ENCODE results near the gene CLDN18. TPM values are rescaled to one million over a fixed set of nuclear protein-coding genes. Genes with fewer than 3 reads are reported as not detected.

Gene CLDN18
- polyA plus RNA-seq, 3 donors: 0.38 to 32.5 (median 5.6) TPM

- WGBS, 3 donors: 45 to 60% (median 50%) methylated on average over 8 of the region's 8 CpGs
- no peak overlapping the region for H3K27ac ChIP-seq (ENCODE audit: low read depth, low read length)
These were observed 42.2 kb downstream of the CLDN18 start for GRCh38 chr3:138051947-138052802.

DNA sequence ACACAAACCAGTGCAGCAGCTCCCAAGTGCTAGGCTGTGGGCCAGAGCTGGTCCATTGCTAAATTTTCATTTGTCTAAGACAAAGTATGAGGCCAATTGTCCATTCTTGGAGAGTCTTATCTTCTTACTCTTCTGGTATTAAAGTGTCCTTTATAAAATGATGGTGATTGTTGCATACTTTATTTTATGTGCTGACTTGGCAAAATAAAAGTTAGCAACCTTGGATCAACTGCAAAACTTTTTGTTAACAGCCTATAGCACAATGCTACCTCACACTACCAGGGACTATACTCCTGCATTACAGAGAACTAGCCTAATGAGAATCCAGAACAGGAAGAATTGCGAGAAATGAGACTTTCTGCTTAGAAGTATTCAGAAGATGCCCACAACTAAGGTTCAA, 44.1 kb downstream of the CLDN18 start:
- H3K27ac ChIP-seq (ENCODE audit: low read depth, low read length): no peak overlapping the region
- 93 to 99% (median 95%) methylated on average over 1 of the region's 1 CpG for WGBS, 3 donors

- no peak overlapping the region for H3K27ac ChIP-seq (ENCODE audit: low read depth, low read length)
- whole genome bisulfite sequencing, 3 donors: 92 to 96% (median 92%) methylated on average over 3 of the region's 3 CpGs
These were observed 47.4 kb downstream of the CLDN18 start for GRCh38 chr3:138057384-138057783.

GRCh38 chr3:138059261-138059660, 49.3 kb downstream of the CLDN18 start:
- no peak overlapping the region for H3K27ac ChIP-seq (ENCODE audit: low read depth, low read length)

DNA sequence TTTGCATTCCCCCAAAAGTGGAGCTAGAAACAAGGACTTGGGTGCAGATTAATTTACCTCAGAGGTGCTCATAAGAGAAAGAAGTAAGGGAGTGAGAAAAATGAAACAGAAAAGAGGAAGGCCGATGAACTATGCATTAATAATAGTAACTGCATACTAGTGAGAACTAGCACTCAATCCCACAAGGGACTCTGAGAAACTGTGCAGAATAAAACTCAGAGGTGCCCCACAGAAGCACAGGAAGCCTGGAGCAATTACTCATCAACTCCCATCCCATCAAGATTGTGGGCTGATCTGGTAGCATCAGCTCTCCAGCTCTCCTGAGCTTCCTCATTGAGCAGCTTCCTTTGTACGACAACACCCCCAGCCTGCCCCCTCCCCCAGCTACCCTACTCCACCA, 50.8 kb downstream of the CLDN18 start:
- WGBS, 3 donors: 33 to 72% (median 39%) methylated on average over 2 of the region's 2 CpGs
- H3K27ac ChIP-seq (ENCODE audit: low read depth, low read length): no peak overlapping the region

DNA sequence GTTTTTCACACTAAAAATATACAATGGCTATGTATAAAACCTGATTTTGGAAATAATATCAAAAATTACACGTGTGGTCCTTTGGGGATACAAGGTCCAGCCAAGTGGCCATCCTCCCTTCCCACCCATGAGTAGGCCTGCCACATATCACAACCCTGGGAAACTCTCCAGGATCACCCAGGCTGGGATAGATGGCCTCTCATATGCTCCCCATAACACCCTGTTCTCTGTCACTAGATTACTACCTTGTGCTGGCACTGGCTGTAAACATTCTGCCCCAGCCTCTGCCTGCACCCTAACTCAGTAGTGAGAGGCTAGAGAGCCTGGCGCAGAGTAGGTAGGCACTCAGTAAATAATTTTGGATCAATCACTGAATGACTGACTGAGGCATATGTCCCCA, 52.1 kb downstream of the CLDN18 start:
- 78 to 94% (median 88%) methylated on average over 2 of the region's 2 CpGs for WGBS, 3 donors
- no peak overlapping the region for H3K27ac ChIP-seq (ENCODE audit: low read depth, low read length)

DNA sequence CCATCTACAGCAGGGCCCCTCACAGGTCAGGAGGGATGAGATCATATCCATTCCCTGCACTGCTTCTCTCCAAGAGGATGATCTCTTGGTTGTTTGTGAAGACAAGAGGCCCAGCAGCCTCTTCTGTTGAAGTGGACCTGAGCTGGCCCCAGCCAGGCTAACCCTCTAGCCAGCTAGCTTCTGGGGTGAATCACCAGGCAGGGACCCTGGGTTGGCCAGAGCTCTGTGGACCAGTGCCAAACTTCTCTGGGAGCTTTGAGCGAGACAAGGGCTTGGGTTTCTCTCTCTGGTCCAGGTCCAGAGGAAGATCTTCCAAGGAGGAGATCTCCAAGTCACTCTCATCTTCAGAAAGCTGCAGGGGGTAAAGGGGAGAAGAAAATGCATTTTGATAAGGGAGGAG, 52.7 kb downstream of the CLDN18 start:
- no peak overlapping the region for H3K27ac ChIP-seq (ENCODE audit: low read depth, low read length)
- 45 to 76% (median 67%) methylated on average over 1 of the region's 1 CpG for WGBS, 3 donors

DNA sequence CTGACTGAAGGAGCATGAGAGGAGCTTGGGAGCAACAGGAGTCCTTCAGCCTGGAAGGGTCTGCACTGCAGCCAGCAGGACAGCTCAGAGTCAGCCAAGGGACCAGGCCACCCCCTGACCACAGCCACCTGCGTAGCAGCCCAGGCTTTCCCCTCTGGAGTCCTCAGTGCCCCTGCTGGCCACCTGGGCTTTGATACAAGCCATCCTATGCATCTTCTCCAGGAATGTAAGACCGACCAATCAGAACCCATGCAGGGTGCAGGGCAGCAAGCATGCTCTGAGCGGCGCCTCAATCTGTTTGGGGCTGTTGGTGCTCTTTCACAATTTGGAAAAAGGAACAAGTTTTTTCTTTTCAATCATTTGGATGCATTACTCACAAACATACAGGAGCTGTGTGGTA, 53.5 kb downstream of the CLDN18 start:
- 63 to 67% (median 64%) methylated on average over 4 of the region's 4 CpGs for WGBS, 3 donors
- no peak overlapping the region for H3K27ac ChIP-seq (ENCODE audit: low read depth, low read length)

DNA sequence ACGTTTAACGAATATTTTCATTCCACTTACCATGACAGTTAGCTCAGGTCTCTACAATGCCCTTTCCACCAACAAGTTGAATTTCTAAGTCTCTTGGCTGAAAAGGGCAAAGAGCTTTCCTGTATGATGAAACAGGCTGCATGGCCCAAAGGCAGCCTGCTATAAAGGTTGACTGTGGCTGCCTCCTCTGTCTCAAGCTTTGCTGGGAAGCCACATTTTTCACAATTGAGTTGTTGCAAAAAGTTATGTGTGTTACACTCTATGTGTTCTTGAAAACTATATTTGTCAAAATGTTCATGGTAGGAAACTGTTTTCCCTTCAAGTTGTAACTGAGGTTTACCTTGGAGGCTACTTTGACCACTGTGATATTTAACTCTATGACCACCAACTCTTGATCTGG, 56.0 kb downstream of the CLDN18 start:
- WGBS, 3 donors: 65 to 98% (median 83%) methylated on average over 2 of the region's 2 CpGs
- H3K27ac ChIP-seq (ENCODE audit: low read depth, low read length): no peak overlapping the region

DNA sequence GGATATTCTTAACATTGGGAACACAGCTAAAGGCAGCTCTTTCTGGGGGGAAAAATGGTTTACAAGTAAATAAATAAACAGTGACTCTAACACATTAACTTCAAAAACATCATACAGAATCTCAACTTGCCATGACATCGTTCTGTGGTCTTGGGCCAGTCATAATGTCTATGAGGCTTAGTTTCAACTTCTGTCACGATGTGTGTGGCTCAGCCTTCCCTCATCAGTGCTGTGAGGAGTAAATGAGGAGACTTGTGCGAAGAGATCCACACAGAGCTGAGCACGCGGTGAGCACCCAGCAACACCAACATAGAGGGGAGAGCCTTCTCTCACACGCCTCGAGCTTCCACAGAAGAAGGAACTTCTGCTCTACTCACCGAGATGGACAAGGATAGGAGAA, 56.4 kb downstream of the CLDN18 start:
- WGBS, 3 donors: 79 to 94% (median 82%) methylated on average over 8 of the region's 8 CpGs
- H3K27ac ChIP-seq (ENCODE audit: low read depth, low read length): no peak overlapping the region

DNA sequence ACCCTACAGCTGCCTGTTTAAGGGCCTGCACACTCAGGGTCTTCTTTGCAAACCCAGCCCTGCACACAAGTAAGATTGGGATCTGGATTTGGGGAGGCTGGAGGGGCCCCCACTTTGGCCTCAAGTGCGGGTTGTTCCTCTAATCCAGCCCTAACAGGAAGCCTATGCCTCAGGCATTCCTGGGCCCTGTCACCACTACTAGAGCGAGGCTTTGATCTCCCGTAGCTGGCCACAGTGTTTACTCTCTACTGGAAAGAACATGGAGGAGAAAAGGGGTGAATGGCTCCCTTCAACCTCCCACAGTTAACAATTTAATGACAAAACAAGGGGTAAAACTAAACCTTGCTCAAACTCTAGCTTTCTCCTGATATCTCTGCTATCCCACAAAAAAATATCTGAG, 57.0 kb downstream of the CLDN18 start:
- no peak overlapping the region for H3K27ac ChIP-seq (ENCODE audit: low read depth, low read length)
- 79 to 91% (median 83%) methylated on average over 3 of the region's 3 CpGs for WGBS, 3 donors

GRCh38 chr3:138068046-138068445, 58.1 kb downstream of the CLDN18 start:
- WGBS, 3 donors: 76 to 84% (median 80%) methylated on average over 8 of the region's 8 CpGs
- no peak overlapping the region for H3K27ac ChIP-seq (ENCODE audit: low read depth, low read length)

GRCh38 chr3:138068579-138069174, 58.7 kb downstream of the CLDN18 start:
- no peak overlapping the region for H3K27ac ChIP-seq (ENCODE audit: low read depth, low read length)
- 20 to 28% (median 28%) methylated on average over 14 of the region's 14 CpGs for WGBS, 3 donors

- H3K27ac ChIP-seq (ENCODE audit: low read depth, low read length): no peak overlapping the region
- 74 to 89% (median 80%) methylated on average over 4 of the region's 4 CpGs for WGBS, 3 donors
These were observed 60.0 kb downstream of the CLDN18 start for GRCh38 chr3:138070006-138070405.

DNA sequence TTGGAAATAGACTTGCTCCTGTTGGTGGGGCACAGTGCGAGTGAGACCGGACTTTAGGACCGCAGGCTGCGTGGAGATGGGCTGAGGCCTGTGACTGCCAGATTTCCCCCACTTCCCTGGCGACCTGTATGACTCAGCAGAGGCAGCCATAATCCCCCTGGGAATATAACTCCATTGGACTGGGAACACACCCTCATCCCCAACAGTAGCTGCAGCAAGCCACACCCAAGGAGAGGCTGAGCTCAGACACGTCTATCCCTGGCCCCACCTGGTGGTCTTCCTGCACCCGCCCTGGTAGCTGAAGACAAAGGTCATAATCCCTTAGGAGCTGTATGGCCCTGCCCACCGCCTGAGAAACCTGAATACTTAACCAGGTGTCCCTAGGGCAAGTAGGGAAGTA, 62.8 kb downstream of the CLDN18 start:
- WGBS, 3 donors: 83 to 88% (median 83%) methylated on average over 8 of the region's 8 CpGs
- H3K27ac ChIP-seq (ENCODE audit: low read depth, low read length): no peak overlapping the region

DNA sequence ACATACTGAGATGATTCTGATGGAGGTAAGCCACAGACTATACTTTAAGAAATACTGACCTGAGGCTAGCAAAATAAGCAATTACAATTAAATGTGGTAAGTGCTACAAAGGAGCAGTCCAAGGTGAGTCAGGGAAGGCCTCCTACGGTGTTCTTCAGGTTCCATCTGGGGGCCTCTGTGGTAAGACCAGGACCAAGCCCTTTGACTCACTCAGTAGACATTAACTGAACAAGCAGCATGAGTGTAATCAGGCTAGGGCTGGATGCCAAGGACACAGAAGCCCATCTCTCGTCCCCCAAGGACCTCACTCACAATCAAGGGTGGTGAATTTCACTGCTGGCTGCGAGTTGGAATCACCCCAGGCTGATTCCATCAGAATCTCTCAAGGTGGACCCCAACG, 68.1 kb downstream of the CLDN18 start:
- H3K27ac ChIP-seq (ENCODE audit: low read depth, low read length): no peak overlapping the region
- WGBS, 3 donors: 73 to 85% (median 77%) methylated on average over 4 of the region's 4 CpGs

- no peak overlapping the region for H3K27ac ChIP-seq (ENCODE audit: low read depth, low read length)
- 0% methylated on average over 1 of the region's 1 CpG for WGBS, 3 donors
These were observed 69.0 kb downstream of the CLDN18 start for GRCh38 chr3:138078901-138079344.

DNA sequence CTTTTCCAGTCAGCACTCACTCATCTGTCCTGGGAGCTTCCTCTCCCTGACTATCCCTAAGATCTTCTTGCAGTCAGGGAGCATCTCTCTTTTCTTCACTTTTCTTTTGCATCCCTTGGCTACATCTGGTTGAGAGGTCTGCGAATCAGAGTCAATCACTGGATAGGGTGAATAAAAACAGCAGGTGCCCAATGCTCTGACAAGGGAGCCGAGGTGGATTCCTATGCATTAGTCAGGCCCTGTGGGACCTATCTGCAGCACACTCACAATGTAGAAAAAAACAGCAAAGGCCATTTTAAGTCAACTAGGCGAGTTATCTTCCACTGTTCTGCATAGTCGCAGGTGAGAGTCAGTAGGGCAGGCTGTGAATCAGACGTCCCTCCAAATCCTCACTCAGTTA, 69.9 kb downstream of the CLDN18 start:
- no peak overlapping the region for H3K27ac ChIP-seq (ENCODE audit: low read depth, low read length)
- whole genome bisulfite sequencing, 3 donors: 92 to 95% (median 92%) methylated on average over 5 of the region's 5 CpGs

GRCh38 chr3:138081371-138082084, 71.6 kb downstream of the CLDN18 start:
- 70 to 73% (median 71%) methylated on average over 5 of the region's 5 CpGs for WGBS, 3 donors
- no peak overlapping the region for H3K27ac ChIP-seq (ENCODE audit: low read depth, low read length)
